SK-N-SH treated with all-trans-retinoic acid at 6 μM for 48 hours (cell line): Measurements from ENCODE around the gene EPB41L4A.

Experiments used
- PPARA ChIP-seq: fragments of 250-450 bp; sonication (Bioruptor Pico); IDR thresholded peaks from 2 replicates; pipeline ENCODE4 v1.5.0; 2020; ENCODE audit warnings: mild to moderate bottlenecking, borderline replicate concordance
- SNAI2 ChIP-seq: fragments of 250-450 bp; sonication (Bioruptor Pico); IDR thresholded peaks from 2 replicates; pipeline ENCODE4 v1.5.0; 2020; ENCODE audit warnings: mild to moderate bottlenecking, moderate library complexity
- TOX ChIP-seq: fragments of 250-450 bp; sonication (Bioruptor Pico); IDR thresholded peaks from 2 replicates; pipeline ENCODE4 v1.8.0; 2021; ENCODE audit warnings: mild to moderate bottlenecking, moderate library complexity, borderline replicate concordance
- ZFP3 ChIP-seq: fragments of 250-450 bp; sonication (Bioruptor Pico); IDR thresholded peaks from 2 replicates; pipeline ENCODE4 v1.5.0; 2020; ENCODE audit warnings: mild to moderate bottlenecking, moderate library complexity
- ZFP30 ChIP-seq: fragments of 450-650 bp; formaldehyde crosslinking; IDR thresholded peaks from 2 replicates; pipeline ENCODE4 v1.5.0; 2022; ENCODE audit warnings: mild to moderate bottlenecking, moderate library complexity
- ZNF565 ChIP-seq: fragments of 450-650 bp; formaldehyde crosslinking; conservative IDR thresholded peaks from 2 replicates; pipeline ENCODE4 v1.5.0; 2020; ENCODE audit warnings: low read depth, mild to moderate bottlenecking, moderate library complexity
- TF ChIP-seq, protein P1 (sequence below): fragments of 250-450 bp; sonication (Bioruptor Pico); IDR thresholded peaks from 2 replicates; pipeline ENCODE4 v1.8.0; 2020; ENCODE audit warnings: mild to moderate bottlenecking, moderate library complexity, borderline replicate concordance
- TF ChIP-seq, protein P2 (sequence below): fragments of 250-450 bp; sonication (Bioruptor Pico); IDR thresholded peaks from 2 replicates; pipeline ENCODE4 v1.5.1; 2020; ENCODE audit warnings: low read depth, mild to moderate bottlenecking, moderate library complexity
- TF ChIP-seq, protein P3 (sequence below): fragments of 250-450 bp; sonication (Bioruptor Pico); IDR thresholded peaks from 2 replicates; pipeline ENCODE4 v1.8.0; 2021; ENCODE audit warnings: low read depth, mild to moderate bottlenecking, moderate library complexity, borderline replicate concordance

DNA sequence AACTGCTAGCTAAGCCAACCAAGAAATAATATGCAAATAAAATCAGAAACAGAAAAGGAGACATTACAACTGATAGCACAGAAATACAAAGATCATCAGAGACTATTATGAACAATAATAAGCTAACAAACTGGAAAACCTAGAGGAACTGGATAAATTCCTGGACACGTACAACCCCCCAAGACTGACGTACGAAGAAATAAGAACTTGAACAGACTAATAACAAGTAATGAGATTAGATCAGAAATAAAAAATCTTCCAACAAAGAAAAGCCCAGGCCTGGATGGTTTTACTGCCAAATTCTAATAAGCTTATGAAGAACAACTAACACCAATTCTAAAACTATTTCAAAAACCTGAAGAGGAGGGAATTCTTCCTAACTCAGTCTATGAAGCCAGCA lies 67.9 kb downstream of the EPB41L4A start:
- TF ChIP-seq SNAI2 (no peak), PPARA (CRISPR knock-in tag) (no peak), ZFP30 (CRISPR knock-in tag) (no peak), ZFP3 (CRISPR knock-in tag) (no peak), TOX (CRISPR knock-in tag) (no peak), ZNF565 (no peak)
- TF ChIP-seq, protein P1, sequence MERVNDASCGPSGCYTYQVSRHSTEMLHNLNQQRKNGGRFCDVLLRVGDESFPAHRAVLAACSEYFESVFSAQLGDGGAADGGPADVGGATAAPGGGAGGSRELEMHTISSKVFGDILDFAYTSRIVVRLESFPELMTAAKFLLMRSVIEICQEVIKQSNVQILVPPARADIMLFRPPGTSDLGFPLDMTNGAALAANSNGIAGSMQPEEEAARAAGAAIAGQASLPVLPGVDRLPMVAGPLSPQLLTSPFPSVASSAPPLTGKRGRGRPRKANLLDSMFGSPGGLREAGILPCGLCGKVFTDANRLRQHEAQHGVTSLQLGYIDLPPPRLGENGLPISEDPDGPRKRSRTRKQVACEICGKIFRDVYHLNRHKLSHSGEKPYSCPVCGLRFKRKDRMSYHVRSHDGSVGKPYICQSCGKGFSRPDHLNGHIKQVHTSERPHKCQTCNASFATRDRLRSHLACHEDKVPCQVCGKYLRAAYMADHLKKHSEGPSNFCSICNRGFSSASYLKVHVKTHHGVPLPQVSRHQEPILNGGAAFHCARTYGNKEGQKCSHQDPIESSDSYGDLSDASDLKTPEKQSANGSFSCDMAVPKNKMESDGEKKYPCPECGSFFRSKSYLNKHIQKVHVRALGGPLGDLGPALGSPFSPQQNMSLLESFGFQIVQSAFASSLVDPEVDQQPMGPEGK (CRISPR knock-in tag), result no peak
- TF ChIP-seq, protein P2, sequence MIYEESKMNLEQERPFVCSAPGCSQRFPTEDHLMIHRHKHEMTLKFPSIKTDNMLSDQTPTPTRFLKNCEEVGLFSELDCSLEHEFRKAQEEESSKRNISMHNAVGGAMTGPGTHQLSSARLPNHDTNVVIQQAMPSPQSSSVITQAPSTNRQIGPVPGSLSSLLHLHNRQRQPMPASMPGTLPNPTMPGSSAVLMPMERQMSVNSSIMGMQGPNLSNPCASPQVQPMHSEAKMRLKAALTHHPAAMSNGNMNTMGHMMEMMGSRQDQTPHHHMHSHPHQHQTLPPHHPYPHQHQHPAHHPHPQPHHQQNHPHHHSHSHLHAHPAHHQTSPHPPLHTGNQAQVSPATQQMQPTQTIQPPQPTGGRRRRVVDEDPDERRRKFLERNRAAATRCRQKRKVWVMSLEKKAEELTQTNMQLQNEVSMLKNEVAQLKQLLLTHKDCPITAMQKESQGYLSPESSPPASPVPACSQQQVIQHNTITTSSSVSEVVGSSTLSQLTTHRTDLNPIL, result no peak
- TF ChIP-seq, protein P3, sequence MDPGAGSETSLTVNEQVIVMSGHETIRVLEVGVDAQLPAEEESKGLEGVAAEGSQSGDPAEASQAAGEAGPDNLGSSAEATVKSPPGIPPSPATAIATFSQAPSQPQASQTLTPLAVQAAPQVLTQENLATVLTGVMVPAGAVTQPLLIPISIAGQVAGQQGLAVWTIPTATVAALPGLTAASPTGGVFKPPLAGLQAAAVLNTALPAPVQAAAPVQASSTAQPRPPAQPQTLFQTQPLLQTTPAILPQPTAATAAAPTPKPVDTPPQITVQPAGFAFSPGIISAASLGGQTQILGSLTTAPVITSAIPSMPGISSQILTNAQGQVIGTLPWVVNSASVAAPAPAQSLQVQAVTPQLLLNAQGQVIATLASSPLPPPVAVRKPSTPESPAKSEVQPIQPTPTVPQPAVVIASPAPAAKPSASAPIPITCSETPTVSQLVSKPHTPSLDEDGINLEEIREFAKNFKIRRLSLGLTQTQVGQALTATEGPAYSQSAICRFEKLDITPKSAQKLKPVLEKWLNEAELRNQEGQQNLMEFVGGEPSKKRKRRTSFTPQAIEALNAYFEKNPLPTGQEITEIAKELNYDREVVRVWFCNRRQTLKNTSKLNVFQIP (CRISPR knock-in tag), result no peak
